Smooth muscle cell (in vitro differentiated cells): ENCODE measurements around the gene SYT2. TPM values are rescaled to one million over a fixed set of nuclear protein-coding genes. Genes with fewer than 3 reads are reported as not detected.
A peak's percentile ranks its signal among the peaks of the same experiment; 100 is the strongest.
"Not testable (repeated sequence)": the region's sequence is repeated elsewhere in the genome, so short reads cannot be mapped to it uniquely, and the experiment has no call there.

Source experiments
- DNase-seq: peaks from one replicate; lab custom pipeline; 2025; ENCODE audit not compliant: unreplicated experiment; lab: John Stamatoyannopoulos, UW
- H2AFZ ChIP-seq: fragments of 200-600 bp; sonication (generic); 2 replicates; pipeline ENCODE4 v1.6.0; 2016; ENCODE audit warnings: antibody characterized with exemption, low read depth, mild to moderate bottlenecking
- H3F3A ChIP-seq: fragments of 200-600 bp; sonication (generic); 2 replicates; pipeline ENCODE4 v1.6.0; 2017; ENCODE audit warnings: antibody characterized with exemption, low read depth
- H3K27ac ChIP-seq: fragments of 200-600 bp; sonication (generic); 2 replicates; pipeline ENCODE4 v1.5.1; 2016; ENCODE audit warnings: low read depth, mild to moderate bottlenecking
- H3K27me3 ChIP-seq: fragments of 200-600 bp; sonication (generic); 2 replicates; pipeline ENCODE4 v1.6.1; 2016; ENCODE audit warnings: low read depth, mild to moderate bottlenecking
- H3K36me3 ChIP-seq: fragments of 200-600 bp; sonication (generic); 2 replicates; pipeline ENCODE4 v1.5.1; 2016; ENCODE audit warnings: low read depth
- H3K4me1 ChIP-seq: fragments of 200-600 bp; sonication (generic); 2 replicates; pipeline ENCODE4 v1.5.1; 2016; ENCODE audit warnings: low read depth
- H3K4me2 ChIP-seq: fragments of 200-600 bp; sonication (generic); 2 replicates; pipeline ENCODE4 v1.6.0; 2016; ENCODE audit warnings: mild to moderate bottlenecking
- H3K4me3 ChIP-seq: fragments of 200-600 bp; sonication (generic); 2 replicates; pipeline ENCODE4 v1.5.1; 2016; ENCODE audit warnings: mild to moderate bottlenecking
- H3K79me2 ChIP-seq: fragments of 200-600 bp; sonication (generic); 2 replicates; pipeline ENCODE4 v1.6.0; 2016; ENCODE audit warnings: low read depth, mild to moderate bottlenecking
- H3K9ac ChIP-seq: fragments of 200-600 bp; sonication (generic); 2 replicates; pipeline ENCODE4 v1.6.0; 2016; ENCODE audit warnings: low read depth
- H3K9me3 ChIP-seq: fragments of 200-600 bp; sonication (generic); replicated peaks from 2 replicates; pipeline ENCODE4 v1.5.1; 2016; ENCODE audit warnings: low read depth
- H4K20me1 ChIP-seq: fragments of 200-600 bp; sonication (generic); 2 replicates; pipeline ENCODE4 v1.6.0; 2016; ENCODE audit warnings: low read depth
- WGBS: methylation state at CpG from one replicate; pipeline ENCODE4 v1.1.7; 2016; ENCODE audit warnings: low lambda C conversion rate; 5-methylcytosine and 5-hydroxymethylcytosine counted together
- polyA plus RNA-seq: library from polyadenylated mRNA; unstranded; fragments of >200 nt; fragmentation: Nextera tagmentation; extraction: Ambion mirVana; gene quantifications from 2 replicates; pipeline ENCODE4 v1.2.1, GENCODE V29; 2016
- total RNA-seq: library from RNA; depleted of rRNA; stranded (reverse); fragments of >200 nt; gene quantifications from 2 replicates; pipeline ENCODE4 v1.2.3, GENCODE V29; 2014
- TF ChIP-seq, protein P1 (sequence below): fragments of 200-600 bp; sonication (generic); IDR thresholded peaks from 2 replicates; pipeline ENCODE4 v1.5.1; 2017; ENCODE audit warnings: borderline replicate concordance, mild to moderate bottlenecking, antibody characterized with exemption; ENCODE audit not compliant: insufficient read depth, poor library complexity, severe bottlenecking

The SYT2 gene
- total and polyA plus RNA-seq, 2 experiments from 2014 or later = not detected

DNA sequence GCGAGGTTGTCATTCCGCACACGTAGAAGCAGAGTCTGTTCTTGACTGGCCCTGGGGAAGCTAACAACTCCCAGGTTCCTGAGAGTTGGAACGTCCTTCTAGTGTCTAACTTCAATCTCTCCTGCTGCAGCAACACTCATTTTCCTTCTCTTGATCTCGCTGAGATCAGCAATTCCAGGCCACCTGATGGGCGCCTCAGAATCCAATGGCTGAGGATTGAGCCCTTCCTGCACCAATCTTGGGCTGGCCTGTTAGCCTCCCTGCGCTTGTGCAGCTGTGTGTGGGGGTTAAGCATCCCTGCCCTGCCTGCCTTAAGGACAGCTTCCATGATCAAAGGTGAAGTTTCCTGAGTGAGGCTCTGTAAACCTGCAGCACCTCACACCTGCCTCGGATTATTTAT, 87.9 kb downstream of the SYT2 start:
- peaks cover 3% of the 10 kb centered on the region for H3F3A ChIP-seq
- no peak overlapping the region for H3K4me2 ChIP-seq
- TF ChIP-seq, protein P1, sequence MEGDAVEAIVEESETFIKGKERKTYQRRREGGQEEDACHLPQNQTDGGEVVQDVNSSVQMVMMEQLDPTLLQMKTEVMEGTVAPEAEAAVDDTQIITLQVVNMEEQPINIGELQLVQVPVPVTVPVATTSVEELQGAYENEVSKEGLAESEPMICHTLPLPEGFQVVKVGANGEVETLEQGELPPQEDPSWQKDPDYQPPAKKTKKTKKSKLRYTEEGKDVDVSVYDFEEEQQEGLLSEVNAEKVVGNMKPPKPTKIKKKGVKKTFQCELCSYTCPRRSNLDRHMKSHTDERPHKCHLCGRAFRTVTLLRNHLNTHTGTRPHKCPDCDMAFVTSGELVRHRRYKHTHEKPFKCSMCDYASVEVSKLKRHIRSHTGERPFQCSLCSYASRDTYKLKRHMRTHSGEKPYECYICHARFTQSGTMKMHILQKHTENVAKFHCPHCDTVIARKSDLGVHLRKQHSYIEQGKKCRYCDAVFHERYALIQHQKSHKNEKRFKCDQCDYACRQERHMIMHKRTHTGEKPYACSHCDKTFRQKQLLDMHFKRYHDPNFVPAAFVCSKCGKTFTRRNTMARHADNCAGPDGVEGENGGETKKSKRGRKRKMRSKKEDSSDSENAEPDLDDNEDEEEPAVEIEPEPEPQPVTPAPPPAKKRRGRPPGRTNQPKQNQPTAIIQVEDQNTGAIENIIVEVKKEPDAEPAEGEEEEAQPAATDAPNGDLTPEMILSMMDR = no peak
- H3K4me1 ChIP-seq = peaks cover 16% of the 10 kb centered on the region
- no peaks in the 10 kb centered on the region for H3K9me3 ChIP-seq
- H4K20me1 ChIP-seq = no peaks in the 10 kb centered on the region
- no peaks in the 10 kb centered on the region for H3K36me3 ChIP-seq
- 95% methylated on average over 8 of the region's 8 CpGs for WGBS
- no peak for DNase-seq
- H2AFZ ChIP-seq = no peak overlapping the region
- H3K79me2 ChIP-seq = no peaks in the 10 kb centered on the region
- no peak overlapping the region for H3K4me3 ChIP-seq
- no peak overlapping the region for H3K9ac ChIP-seq
- H3K27me3 ChIP-seq = no peaks in the 10 kb centered on the region
- no peak overlapping the region for H3K27ac ChIP-seq

DNA sequence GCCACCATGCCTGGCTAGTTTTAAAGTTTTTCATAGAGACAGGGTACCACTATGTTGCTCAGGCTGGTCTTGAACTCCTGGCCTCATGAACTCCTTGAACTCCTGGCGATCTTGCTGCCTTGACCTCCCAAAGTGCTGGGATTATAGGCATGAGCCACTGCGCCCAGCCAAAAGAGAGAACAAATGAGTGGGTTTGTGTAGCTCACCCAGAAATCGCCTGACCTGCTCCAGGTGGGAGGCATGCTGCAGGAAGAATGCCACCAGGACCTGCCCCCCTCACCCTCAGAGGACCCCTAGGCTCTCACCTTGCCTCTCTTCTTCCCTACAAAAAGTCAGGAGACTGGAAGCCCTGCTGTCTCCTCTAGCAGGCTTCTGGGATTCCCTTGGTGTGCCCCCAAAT, 88.8 kb downstream of the SYT2 start:
- H2AFZ ChIP-seq = no peak overlapping the region
- TF ChIP-seq, protein P1 = no peak
- H4K20me1 ChIP-seq = no peaks in the 10 kb centered on the region
- 93% methylated on average over 3 of the region's 3 CpGs for WGBS
- no peaks in the 10 kb centered on the region for H3K79me2 ChIP-seq
- no peaks in the 10 kb centered on the region for H3K9me3 ChIP-seq
- no peak overlapping the region for H3K27ac ChIP-seq
- no peak for DNase-seq
- peaks cover 3% of the 10 kb centered on the region for H3F3A ChIP-seq
- no peak overlapping the region for H3K4me3 ChIP-seq
- no peak overlapping the region for H3K9ac ChIP-seq
- no peak overlapping the region for H3K4me2 ChIP-seq
- H3K4me1 ChIP-seq = peaks cover 16% of the 10 kb centered on the region
- no peaks in the 10 kb centered on the region for H3K27me3 ChIP-seq
- H3K36me3 ChIP-seq = no peaks in the 10 kb centered on the region

DNA sequence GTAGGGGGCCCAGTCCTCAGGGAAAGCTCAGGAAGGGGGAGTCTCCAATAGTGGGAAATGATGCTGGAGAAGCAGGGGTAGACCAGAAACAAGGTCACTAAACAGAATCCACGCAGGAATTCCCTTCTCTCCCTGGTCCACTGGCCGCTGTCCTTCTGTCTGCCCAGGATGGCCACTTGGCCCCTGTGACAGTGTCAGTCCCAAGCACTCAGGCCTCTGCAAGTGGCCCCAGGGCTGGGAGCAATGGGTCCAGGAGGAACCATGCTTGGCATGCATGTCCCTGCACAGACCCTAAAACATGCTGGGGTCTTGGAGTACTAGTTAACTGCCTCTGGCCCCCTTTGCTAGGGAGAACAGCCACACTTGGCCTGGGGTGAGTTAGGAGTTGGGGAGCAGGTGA, 90.2 kb downstream of the SYT2 start:
- not testable (repeated sequence) for H3K79me2 ChIP-seq, H2AFZ ChIP-seq, H3K9me3 ChIP-seq, H3K9ac ChIP-seq, H3K27ac ChIP-seq, H3K36me3 ChIP-seq, DNase-seq, H3K4me3 ChIP-seq, H3K4me2 ChIP-seq, H3F3A ChIP-seq, H3K27me3 ChIP-seq, H4K20me1 ChIP-seq
- WGBS = 100% methylated on average over 2 of the region's 2 CpGs
- H3K4me1 ChIP-seq = peaks cover 16% of the 10 kb centered on the region

DNA sequence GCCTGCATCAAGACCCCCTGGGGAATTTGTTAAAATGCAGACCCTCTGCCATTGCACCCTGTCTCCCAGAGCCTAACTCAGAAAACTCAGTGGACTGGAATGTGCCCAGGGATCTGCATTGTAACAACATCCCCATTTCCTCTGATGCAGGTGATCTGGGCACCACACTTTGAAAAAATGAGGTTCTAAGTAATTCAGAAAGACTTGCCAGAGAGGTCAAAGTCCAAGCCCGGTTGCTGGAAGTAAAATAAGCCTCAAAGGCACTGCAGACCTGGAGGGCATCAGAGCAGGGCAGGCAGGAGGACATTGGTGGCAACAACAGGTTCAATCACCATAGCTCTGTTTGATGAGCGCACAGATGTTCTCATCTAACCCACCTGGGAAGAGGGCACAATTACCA, 90.7 kb downstream of the SYT2 start:
- Histone ChIP-seq H3K79me2 (no peaks in the 10 kb centered on the region), H3K4me3 (no peak overlapping the region), H3K9me3 (no peaks in the 10 kb centered on the region), H3K27ac (no peak overlapping the region), H2AFZ (no peak overlapping the region), H3F3A (peaks cover 3% of the 10 kb centered on the region), H3K36me3 (no peaks in the 10 kb centered on the region), H3K27me3 (no peaks in the 10 kb centered on the region), H3K4me1 (peaks cover 16% of the 10 kb centered on the region), H3K9ac (no peak overlapping the region), H3K4me2 (no peak overlapping the region), H4K20me1 (no peaks in the 10 kb centered on the region)
- TF ChIP-seq, protein P1 = no peak
- 86% methylated on average over 2 of the region's 2 CpGs for WGBS
- no peak for DNase-seq

DNA sequence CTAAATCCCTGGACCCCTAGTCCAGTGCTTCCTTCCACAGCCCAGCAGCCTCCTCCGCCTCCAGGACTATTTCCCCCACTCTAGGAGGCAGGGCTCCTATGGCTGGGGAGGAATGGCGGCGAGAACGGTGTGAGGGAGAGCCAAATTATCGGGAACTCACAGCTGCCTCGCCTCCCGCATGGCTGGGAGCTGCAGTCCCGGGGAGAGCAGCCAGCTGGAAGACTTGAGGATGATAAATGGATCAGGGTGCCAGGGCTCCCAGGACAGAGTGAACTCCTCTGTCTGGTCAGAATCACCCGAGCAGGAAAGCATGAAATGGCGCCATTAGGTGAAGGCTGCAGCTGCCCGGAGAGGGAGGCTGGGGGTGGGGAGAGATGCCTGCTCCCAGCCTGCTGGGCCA, 91.2 kb downstream of the SYT2 start:
- H3K27ac ChIP-seq = not testable (repeated sequence)
- WGBS = 77% methylated on average over 11 of the region's 11 CpGs

More for the DNA sequence above, 91.2 kb downstream of the SYT2 start:
- Histone ChIP-seq H3K4me1 (peaks cover 16% of the 10 kb centered on the region), H3K4me2 (peak overlapping the region; percentile 45)
- not testable (repeated sequence) for H3K4me3 ChIP-seq, DNase-seq, H3K79me2 ChIP-seq, H3K9me3 ChIP-seq, H3K36me3 ChIP-seq, H3K9ac ChIP-seq, H3K27me3 ChIP-seq, H2AFZ ChIP-seq, H4K20me1 ChIP-seq, H3F3A ChIP-seq
